Iris pigment epithelial cell (primary cell): ENCODE data around the gene INHBC.

Experiments
- DNase-seq: peaks from one replicate; pipeline ENCODE4 v3.0.0-alpha.2; 2011; ENCODE audit warnings: low read depth

INHBC gene

GRCh38 chr12:57469296-57470164 is 34.9 kb downstream of the INHBC start:
- DNase-seq: no peak

GRCh38 chr12:57470286-57470969 is 35.8 kb downstream of the INHBC start:
- DNase-seq: no peak

GRCh38 chr12:57470970-57471656 is 36.5 kb downstream of the INHBC start:
- DNase-seq: no peak

- DNase-seq: no peak
These were observed 37.1 kb downstream of the INHBC start for GRCh38 chr12:57471661-57472060.

GRCh38 chr12:57472391-57472790 is 37.8 kb downstream of the INHBC start:
- no peak for DNase-seq

GRCh38 chr12:57473392-57473791 is 38.8 kb downstream of the INHBC start:
- DNase-seq: no peak

- no peak for DNase-seq
These were observed 39.3 kb downstream of the INHBC start for GRCh38 chr12:57473886-57474285.

GRCh38 chr12:57474430-57474829 is 39.8 kb downstream of the INHBC start:
- no peak for DNase-seq

- DNase-seq: no peak
These were observed 40.3 kb downstream of the INHBC start for GRCh38 chr12:57474862-57475261.

GRCh38 chr12:57475271-57476161 is 40.9 kb downstream of the INHBC start:
- no peak for DNase-seq

GRCh38 chr12:57476162-57476992 is 41.8 kb downstream of the INHBC start:
- no peak for DNase-seq

- DNase-seq: no peak
These were observed 42.6 kb downstream of the INHBC start for GRCh38 chr12:57476993-57477709.

- peak; percentile 53 for DNase-seq
These were observed 43.4 kb downstream of the INHBC start for GRCh38 chr12:57477710-57478681.

GRCh38 chr12:57479043-57479375 is 44.4 kb downstream of the INHBC start:
- no peak for DNase-seq

- DNase-seq: peak; percentile 42
These were observed 45.0 kb downstream of the INHBC start, which contains the start of gene ARHGAP9 for GRCh38 chr12:57479376-57480115. ARHGAP9 (minus strand) TSS chr12:57479866; CDS start chr12:57479406, 460 bp downstream.

GRCh38 chr12:57481671-57482070 is 47.1 kb downstream of the INHBC start:
- no peak for DNase-seq

GRCh38 chr12:57483466-57483865 is 48.9 kb downstream of the INHBC start:
- peak; percentile 82 for DNase-seq

GRCh38 chr12:57485695-57486094 is 51.1 kb downstream of the INHBC start:
- DNase-seq: no peak
